NCI-H446 (cell line): Measurements from ENCODE around the gene AFF3.
"Not testable (repeated sequence)": the region's sequence is repeated elsewhere in the genome, so short reads cannot be mapped to it uniquely, and the experiment has no call there.

Experiments
- DNase-seq, 2 experiments: peaks; one replicate each; lab custom pipeline; 2025; lab: John Stamatoyannopoulos, UW

The AFF3 gene

DNA sequence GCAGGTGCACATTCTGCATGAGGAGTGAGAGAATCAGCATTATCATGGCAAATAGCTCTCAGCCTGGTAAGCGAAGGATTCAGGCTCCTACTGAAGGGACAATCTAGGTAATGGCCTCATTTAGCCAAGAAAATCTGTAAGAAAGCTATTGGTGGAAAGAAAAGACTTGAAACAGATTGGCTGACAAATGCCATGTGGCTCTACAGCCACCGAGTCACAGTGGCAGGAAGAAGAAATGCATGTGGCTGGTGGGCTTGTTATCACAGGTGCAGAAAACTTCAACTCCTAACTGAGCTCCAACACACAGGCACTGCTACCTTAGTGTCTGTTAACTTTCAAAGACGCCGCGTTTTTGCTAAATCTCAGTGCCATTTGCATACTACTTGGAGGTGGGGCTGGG, 592.0 kb downstream of the AFF3 start:
- no peak for DNase-seq

GRCh38 chr2:99545604-99546003, 596.8 kb downstream of the AFF3 start:
- no peak for DNase-seq

DNA sequence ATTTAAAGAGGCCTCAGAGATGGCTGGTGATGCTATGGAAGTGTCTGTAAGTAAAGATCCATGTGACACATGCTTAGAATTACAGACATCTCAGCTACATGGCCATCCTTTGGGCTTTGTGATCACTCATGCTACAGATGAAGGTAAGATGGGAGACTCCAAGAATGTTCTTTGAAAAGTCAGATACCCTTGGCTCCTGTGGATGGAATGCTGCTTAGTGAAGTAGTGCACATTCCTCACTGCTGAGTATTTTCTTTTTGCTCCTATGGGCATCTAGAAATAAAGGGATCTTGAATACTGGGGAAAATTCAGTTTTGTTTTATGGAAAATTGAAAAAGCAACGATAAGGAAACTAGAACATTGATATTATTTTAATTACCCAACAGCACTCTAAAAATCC, 597.3 kb downstream of the AFF3 start:
- no peak for DNase-seq

GRCh38 chr2:99544608-99545007, 597.8 kb downstream of the AFF3 start:
- DNase-seq: no peak

DNA sequence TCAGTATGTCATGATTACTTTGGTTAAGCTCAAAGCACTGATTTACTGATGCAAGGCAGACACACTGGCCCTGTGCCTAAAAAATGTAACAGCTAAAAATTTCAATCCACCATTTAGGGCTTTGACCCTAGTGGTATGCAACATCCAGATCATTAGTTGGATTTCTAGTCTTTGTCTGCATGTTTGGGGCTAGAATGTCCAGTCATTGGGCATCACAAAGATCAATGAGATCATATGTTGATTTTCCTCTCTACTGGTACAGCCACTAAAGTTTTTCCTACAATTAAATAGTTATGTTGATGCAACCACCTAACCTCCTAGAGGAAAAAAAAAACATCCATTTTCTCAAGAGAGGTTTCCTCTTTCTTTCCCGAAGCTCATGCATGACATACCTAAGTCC, 599.1 kb downstream of the AFF3 start:
- no peak for DNase-seq

DNA sequence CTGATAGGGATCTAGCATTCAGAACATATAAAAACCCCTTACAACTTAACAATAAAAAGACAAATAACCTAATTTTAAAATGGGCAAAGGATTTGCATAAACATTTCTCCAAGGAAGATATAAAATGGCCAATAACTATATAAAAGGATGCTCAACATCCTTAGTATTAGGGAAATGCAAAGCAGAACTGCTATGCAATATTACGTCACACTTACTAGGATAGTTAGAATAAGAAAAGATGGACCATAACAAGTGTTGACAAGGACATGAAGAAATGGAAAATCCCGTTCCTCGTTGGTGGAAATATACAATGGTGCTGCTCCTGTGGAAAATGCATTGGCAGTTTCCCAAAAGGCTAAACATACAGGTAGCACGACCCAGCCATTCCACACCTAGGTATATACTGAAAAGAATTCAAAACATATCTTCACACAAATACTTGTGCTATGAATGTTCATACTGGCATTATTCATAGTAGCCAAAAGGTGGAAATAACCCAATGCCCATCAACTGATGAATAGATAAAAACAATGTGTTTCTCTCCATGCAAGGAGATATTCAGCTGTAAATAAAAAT, 604.4 kb downstream of the AFF3 start:
- no peak for DNase-seq

- DNase-seq: no peak
These were observed 618.3 kb downstream of the AFF3 start for GRCh38 chr2:99524056-99524455.

GRCh38 chr2:99522157-99522556, 620.2 kb downstream of the AFF3 start:
- no peak for DNase-seq

- DNase-seq: no peak
These were observed 621.6 kb downstream of the AFF3 start for GRCh38 chr2:99520813-99521212.

DNA sequence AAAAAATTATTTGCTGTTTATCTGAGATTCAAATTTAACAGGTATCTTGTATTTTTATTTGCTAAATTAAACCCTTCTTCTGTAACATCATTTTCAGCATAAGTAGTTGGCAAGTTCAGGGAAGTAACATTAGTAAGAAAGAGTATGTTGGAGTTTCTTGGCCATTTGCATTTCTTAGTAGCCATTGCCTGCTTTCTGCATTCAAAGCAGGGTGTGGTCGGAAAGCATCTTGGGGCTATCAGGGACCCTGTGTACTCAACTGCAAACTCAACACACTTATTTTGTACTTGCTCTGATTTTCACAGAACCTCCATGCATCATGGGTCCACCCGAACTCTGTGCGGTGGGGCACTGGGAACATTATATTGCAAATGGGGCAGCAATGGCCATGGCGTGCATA, 622.2 kb downstream of the AFF3 start:
- DNase-seq: no peak

- no peak for DNase-seq
These were observed 628.0 kb downstream of the AFF3 start for GRCh38 chr2:99514357-99514756.

GRCh38 chr2:99512181-99512591, 630.2 kb downstream of the AFF3 start:
- DNase-seq: peak; percentile 53 to 88

GRCh38 chr2:99509387-99509786, 633.0 kb downstream of the AFF3 start:
- no peak for DNase-seq

- DNase-seq: peak; percentile 77 to 81
These were observed 634.2 kb downstream of the AFF3 start for GRCh38 chr2:99507937-99508818.

- DNase-seq: no peak
These were observed 637.4 kb downstream of the AFF3 start for GRCh38 chr2:99504844-99505584.

- DNase-seq: not testable (repeated sequence)
These were observed 638.6 kb downstream of the AFF3 start for GRCh38 chr2:99503662-99504416.

DNA sequence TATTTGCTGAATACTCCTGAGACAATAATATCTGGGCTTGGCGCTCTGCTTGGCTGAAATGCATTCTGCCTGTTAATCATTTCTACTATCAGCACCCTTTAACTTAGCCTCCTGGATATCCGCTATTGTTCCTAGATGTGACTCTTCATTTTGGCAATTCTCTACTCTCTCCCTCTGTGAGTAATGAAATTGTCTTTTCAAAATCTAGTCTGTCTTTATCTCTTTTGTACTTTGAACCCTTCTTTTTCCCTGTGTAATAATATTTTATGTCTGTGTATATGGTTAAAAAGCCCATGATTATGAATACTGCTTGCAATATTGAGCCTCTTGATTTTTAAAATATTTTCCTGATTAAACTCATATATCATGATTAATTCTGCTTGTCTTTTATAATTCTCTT, 646.4 kb downstream of the AFF3 start:
- DNase-seq: no peak
